ENCODE data around the gene CEP55. TPM values are rescaled to one million over a fixed set of nuclear protein-coding genes. Genes with fewer than 3 reads are reported as not detected.

CEP55 gene
- total and polyA plus RNA-seq, 4 donors, result under 0.01 to 4.1 (median 0.46) TPM

GRCh38 chr10:93495654-93496321 lies 624 bp upstream of the CEP55 start:
- peak; percentile 35 for DNase-seq (ENCODE audit: low spot score)
- peaks cover 3 to 13% (median 8%) of the 10 kb centered on the region in 4 donors for H3K4me1 ChIP-seq (ENCODE audit: control insufficient read depth in 4 of 4, insufficient read depth in 4 of 4, low read length in 3 of 4)
- no peak overlapping the region for H3K27ac ChIP-seq (ENCODE audit: low read depth in 1 of 2, low read length in 2 of 2)

DNA sequence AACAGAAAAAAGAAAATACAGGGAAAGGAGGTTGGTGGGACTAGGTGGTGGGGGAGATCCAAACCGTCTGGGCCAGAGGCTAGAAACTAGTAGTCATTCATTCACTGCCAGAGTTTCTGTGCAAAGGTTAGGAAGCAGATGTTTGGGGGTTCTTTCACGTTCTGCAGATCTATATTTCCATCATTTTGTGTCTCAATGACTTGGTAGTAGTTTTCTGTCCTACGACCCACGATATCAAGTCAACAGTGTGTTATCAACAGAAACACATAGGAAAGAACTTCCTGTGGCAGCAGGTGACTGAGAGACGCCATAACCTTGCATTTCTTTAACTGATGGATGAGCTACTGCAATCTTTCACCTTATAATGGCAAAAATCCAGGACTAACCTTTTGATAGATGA lies 1.8 kb downstream of the CEP55 start:
- Histone ChIP-seq H3K4me3 (ENCODE audit: low read depth in 1 of 3, low read length in 3 of 3) (no peak overlapping the region), H3K27me3 (ENCODE audit: control insufficient read depth in 4 of 4, insufficient read depth in 4 of 4, low read length in 3 of 4) (no peaks in the 10 kb centered on the region), H3K9me3 (ENCODE audit: control insufficient read depth in 4 of 4, low read length in 3 of 4) (no peaks in the 10 kb centered on the region), H3K9ac (ENCODE audit: low read depth in 1 of 2, low read length in 2 of 2) (no peak overlapping the region), H3K27ac (ENCODE audit: low read depth in 1 of 2, low read length in 2 of 2) (no peak overlapping the region), H3K4me1 (ENCODE audit: control insufficient read depth in 4 of 4, insufficient read depth in 4 of 4, low read length in 3 of 4) (peaks cover 3 to 13% (median 8%) of the 10 kb centered on the region in 4 donors), H3K36me3 (ENCODE audit: control insufficient read depth in 4 of 4, insufficient read depth in 3 of 4, low read depth in 1 of 4, low read length in 3 of 4) (no peaks in the 10 kb centered on the region)
- no peak for DNase-seq (ENCODE audit: low spot score)
- WGBS, result 49% methylated on average over 5 of the region's 5 CpGs
- no peak for TF ChIP-seq EGR1 (IDR thresholded peaks at IDR 0.05; ENCODE audit: low read depth in 2 of 2)
- TF ChIP-seq JUND (IDR thresholded peaks at IDR 0.05), result no peak
- TF ChIP-seq YY1 (IDR thresholded peaks at IDR 0.05), result no peak
- TF ChIP-seq GABPA (IDR thresholded peaks at IDR 0.05 in 1 of 2, conservative IDR thresholded peaks at IDR 0.05 in 1 of 2), result no peak
- TF ChIP-seq, protein P1, sequence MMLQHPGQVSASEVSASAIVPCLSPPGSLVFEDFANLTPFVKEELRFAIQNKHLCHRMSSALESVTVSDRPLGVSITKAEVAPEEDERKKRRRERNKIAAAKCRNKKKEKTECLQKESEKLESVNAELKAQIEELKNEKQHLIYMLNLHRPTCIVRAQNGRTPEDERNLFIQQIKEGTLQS (IDR thresholded peaks at IDR 0.05), result no peak
- TF ChIP-seq NR2F2 (IDR thresholded peaks at IDR 0.05), result no peak
- TF ChIP-seq FOXA1 (IDR thresholded peaks at IDR 0.05), result no peak
- TF ChIP-seq HNF4A (conservative IDR thresholded peaks at IDR 0.05), result no peak
- TF ChIP-seq REST (IDR thresholded peaks at IDR 0.05), result no peak
- no peak for TF ChIP-seq RXRA (IDR thresholded peaks at IDR 0.05)
- TF ChIP-seq, protein P2, sequence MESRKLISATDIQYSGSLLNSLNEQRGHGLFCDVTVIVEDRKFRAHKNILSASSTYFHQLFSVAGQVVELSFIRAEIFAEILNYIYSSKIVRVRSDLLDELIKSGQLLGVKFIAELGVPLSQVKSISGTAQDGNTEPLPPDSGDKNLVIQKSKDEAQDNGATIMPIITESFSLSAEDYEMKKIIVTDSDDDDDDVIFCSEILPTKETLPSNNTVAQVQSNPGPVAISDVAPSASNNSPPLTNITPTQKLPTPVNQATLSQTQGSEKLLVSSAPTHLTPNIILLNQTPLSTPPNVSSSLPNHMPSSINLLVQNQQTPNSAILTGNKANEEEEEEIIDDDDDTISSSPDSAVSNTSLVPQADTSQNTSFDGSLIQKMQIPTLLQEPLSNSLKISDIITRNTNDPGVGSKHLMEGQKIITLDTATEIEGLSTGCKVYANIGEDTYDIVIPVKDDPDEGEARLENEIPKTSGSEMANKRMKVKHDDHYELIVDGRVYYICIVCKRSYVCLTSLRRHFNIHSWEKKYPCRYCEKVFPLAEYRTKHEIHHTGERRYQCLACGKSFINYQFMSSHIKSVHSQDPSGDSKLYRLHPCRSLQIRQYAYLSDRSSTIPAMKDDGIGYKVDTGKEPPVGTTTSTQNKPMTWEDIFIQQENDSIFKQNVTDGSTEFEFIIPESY (IDR thresholded peaks at IDR 0.05), result no peak

More at GRCh38 chr10:93495654-93496321, 624 bp upstream of the CEP55 start:
- TF ChIP-seq FOXA2 (IDR thresholded peaks at IDR 0.05), result no peak
- TF ChIP-seq YY1 (IDR thresholded peaks at IDR 0.05), result no peak
- TF ChIP-seq FOXA1 (IDR thresholded peaks at IDR 0.05), result no peak
- TF ChIP-seq HNF4G (IDR thresholded peaks at IDR 0.05), result no peak
- TF ChIP-seq NR2F2 (IDR thresholded peaks at IDR 0.05), result no peak
- TF ChIP-seq, protein P2 (IDR thresholded peaks at IDR 0.05), result no peak
- no peak for TF ChIP-seq EGR1 (IDR thresholded peaks at IDR 0.05; ENCODE audit: low read depth in 2 of 2)
- Histone ChIP-seq H3K9ac (ENCODE audit: low read depth in 1 of 2, low read length in 2 of 2) (peak overlapping the region in 1 of 2 donors; percentile 3), H3K4me3 (ENCODE audit: low read depth in 1 of 3, low read length in 3 of 3) (peak overlapping the region; percentile 62 to 80 (median 69)), H3K9me3 (ENCODE audit: control insufficient read depth in 4 of 4, low read length in 3 of 4) (no peaks in the 10 kb centered on the region), H3K36me3 (ENCODE audit: control insufficient read depth in 4 of 4, insufficient read depth in 3 of 4, low read depth in 1 of 4, low read length in 3 of 4) (no peaks in the 10 kb centered on the region), H3K27me3 (ENCODE audit: control insufficient read depth in 4 of 4, insufficient read depth in 4 of 4, low read length in 3 of 4) (no peaks in the 10 kb centered on the region)
- WGBS, result 2% methylated on average over 28 of the region's 28 CpGs
